CD1c-positive myeloid dendritic cell (primary cell): ENCODE measurements around the gene SCUBE2.
"Not testable (repeated sequence)": the region's sequence is repeated elsewhere in the genome, so short reads cannot be mapped to it uniquely, and the experiment has no call there.

Source experiments
- DNase-seq: peaks from one replicate; pipeline ENCODE4 v3.0.0-alpha.2; 2016; ENCODE audit errors: extremely low spot score

The SCUBE2 gene

DNA sequence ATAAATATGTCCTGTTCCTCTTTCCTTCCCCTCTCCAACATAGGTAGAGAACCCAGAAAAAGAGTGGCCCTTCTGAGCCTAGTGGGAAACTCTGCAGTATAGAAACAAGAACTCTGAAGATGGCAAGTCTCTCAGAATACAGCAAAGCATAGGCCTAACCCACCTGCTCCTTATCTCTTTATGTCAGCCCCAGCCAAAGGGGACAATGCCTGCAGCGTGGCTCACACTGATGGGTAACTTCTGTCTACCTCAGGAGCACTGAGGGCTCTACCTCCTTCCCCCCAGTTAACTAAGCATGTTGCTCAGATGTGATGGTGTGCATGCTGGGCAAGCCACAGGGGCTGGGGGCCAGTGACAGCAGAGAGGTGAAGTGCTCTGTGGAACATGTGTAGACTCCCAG lies 82.7 kb downstream of the SCUBE2 start:
- no peak for DNase-seq

DNA sequence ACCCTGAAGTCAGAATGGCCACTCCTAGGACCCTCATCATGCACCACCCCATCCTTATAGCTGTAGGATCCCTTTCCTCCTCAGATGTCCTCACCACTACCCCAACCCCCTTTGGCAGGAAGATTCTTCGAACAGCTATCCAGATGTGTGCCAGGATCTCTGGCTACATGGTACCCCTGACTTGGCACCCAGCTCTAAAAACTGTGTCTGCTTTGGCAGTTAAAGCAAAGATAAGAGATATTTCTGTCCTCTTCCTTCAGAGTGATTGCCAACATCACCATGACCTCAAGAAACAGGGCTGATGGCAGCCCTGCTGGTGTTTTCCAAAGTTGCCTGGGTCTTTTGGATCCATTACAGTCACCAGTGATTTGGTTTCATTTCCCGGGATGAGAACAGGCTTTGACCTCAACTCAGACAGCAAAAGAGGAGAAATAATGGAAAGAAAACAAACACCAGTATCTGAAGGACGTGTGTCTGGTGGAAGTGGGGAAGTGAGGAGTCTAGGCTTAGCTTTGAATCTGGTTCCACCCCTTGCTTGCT lies 83.3 kb downstream of the SCUBE2 start:
- DNase-seq, result no peak

DNA sequence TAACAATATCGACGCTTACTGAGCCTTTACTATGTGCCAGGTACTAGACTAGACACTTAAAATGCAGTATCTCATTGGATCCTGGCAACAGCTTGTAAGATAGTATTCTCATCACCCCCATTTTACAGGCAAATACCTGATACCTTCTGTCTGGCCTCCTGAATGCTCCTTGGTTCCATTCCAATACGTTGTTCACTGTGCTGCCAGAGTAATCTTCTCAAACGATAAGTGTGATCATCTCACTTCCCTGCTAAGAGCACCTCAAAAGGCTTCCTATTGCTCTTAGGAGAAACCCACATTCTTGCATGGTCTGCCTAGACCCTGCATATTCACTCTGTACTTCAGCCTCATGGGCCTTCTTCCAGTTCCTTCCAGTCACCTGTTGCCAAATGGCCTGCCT lies 86.3 kb downstream of the SCUBE2 start:
- DNase-seq, result no peak

DNA sequence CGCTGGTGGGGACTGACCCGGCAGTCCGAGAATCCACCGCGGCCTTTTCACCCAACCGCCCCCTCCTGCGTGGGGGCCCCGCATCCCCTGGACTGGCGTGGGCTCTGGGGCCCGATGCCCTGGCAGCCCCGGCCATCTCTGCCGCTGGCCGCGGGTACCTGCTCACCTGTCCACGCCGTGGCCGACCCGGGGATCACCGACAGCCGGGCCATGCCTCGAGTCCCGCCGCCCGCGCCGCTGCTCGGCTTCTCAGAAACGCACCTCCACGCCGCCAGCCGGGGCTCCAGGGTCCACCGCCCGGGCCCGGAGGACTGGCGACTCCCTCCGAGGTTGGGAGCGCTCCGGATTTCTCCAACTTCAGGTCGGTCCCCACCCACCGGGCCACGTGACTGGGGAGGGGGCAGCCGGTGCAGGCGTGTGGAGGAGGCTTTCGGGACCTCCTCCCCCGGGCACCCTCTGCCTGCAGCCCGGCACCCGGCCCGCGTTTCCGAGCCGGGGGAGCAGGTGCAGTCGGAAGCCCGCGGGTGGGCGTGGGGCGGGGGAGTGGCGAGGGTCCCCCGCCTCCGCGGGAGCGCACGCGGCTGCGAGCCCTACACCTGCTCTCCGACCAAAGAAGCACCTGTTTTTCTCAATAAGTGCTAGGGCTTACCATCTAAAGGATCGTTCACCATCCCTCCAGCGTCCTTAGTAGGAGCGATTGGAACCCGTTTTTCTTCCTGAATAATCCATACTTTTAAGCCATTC lies 87.0 kb downstream of the SCUBE2 start:
- DNase-seq, result no peak

GRCh38 chr11:9003573-9004182 lies 87.7 kb downstream of the SCUBE2 start, which contains the start of gene NRIP3:
Gene NRIP3 (minus strand): TSS chr11:9004001. CDS start chr11:9003935, 66 bp downstream.
- peak; percentile 83 for DNase-seq

DNA sequence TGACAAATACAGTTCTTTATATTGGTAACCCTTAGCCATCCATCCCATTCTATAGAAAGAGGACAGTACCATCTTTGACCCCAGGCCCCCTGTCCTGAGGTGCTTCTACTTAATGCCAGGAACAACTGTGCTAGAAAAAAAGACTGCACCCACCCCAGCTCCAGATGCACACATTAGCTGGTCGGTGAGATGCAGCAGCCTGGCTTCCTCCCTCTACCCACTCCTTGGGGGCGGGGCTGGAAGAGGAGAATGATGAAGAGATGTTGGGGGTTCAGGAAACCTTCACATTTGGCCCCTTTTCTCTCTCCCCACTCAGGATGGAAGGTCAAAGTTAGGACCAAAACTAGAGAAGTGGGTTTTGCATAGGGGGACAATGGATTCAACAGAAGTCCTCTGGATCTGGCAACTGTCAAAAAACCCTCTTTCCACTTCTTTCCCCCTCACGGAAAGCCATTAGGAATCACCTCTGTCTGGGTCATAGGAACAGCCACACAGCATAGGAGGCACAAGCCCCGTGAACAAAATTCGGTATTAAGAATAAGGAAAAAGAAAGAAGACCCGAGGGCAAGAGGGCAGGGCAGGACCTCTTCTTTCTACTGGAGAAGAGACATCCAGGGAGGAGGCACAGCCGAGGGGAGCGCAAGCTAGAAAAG lies 88.4 kb downstream of the SCUBE2 start:
- DNase-seq, result no peak

- peak; percentile 90 for DNase-seq
These were observed 89.7 kb downstream of the SCUBE2 start for GRCh38 chr11:9001736-9002135.

GRCh38 chr11:8998017-8998416 lies 93.4 kb downstream of the SCUBE2 start:
- no peak for DNase-seq

DNA sequence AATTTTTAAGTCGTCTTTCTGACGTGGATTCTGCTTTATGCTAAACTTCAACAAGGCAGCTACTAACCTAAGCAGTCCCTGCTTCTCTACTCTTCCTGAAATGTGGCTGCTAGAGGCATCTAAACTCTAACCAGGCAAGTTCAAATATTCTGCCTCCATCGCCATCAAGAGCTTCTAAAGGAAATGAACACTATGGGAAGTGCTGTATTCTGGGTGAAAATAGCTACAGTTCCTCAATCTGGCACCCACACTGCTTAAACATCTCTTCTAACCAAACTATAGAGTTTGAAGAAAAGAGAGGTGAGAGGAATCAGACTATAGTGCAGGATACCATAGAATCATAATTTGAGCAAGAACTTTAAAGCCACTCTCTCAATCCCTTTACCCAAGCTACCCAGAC lies 93.9 kb downstream of the SCUBE2 start:
- DNase-seq, result peak; percentile 31

DNA sequence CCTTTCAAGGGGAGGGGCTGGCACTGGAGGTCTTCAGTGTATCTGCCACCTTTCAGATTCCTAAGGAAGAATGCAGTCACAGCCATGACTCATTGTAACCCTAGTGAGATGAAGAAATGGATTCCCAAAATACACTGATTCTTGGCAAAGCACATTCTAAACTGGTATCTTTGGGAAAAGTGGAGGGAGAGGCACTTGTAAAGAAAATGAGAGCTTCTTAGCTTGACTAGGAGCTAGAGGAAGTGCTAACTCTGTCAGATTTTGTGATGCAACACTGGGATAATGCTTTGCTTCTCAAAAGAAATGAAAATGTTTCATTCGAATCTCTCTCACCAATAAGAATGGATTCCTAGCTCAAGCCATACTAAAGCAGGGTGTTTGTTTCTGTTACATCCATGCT lies 101.9 kb downstream of the SCUBE2 start:
- no peak for DNase-seq

DNA sequence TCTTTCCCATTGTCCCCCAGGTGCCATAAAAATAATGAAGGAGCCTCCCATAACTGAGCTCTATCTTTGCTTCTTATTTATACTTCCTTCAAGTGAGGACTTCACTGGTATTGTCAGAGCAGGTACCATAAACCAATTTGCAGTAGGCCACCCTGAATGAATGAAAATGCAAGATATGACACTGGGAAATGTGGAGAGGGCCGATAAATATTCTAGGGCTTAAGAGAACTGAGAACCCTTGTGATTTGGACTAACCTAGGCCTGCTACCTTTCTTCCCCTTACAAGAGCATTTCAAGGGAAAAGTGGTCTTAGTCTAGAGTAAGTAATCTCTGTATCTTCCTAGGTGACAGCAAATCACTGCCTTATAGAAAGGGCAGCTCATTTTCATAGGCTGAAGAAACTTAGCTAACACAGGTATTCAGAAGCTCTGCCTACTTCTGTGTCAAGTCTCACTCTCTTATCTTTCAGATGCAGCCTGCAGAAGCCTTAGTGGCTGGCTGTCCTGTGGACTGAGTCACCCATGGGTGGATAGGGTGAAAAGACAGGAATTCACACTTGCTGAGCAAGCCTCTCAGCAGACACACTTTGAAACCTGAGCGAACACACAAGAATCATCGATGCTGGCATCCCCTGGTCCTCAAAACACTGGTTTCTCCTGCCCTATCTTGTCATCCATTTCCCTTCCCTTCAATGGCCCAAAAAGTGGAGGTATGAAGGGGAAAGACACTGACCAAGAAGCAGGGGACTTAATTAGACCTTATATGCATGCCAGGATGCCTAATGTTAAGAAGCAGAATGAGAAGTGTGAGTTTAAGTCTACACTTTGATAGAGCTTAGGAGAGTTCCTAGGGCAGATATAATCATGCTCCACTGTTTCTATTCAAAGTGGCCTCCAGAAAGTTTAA lies 102.8 kb downstream of the SCUBE2 start:
- no peak for DNase-seq

- DNase-seq, result no peak
These were observed 104.0 kb downstream of the SCUBE2 start for GRCh38 chr11:8987446-8987845.

DNA sequence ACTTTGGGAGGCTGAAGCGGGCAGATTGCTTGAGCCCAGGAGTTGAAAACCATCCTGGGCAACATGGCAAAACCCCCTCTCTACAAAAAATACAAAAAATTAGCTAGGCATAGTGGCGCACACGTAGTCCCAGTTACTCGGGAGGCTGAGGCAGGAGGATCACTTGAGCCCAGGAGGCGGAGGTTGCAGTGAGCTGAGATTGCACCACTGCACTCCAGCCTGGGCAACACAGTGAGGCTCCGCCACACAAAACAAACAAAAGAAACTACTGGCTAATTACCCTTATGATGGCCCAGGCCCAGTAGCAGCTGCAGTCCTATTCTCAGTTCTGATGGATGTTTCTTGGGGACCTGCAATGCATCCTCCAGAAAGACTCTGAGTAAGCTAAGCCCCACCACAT lies 104.6 kb downstream of the SCUBE2 start:
- DNase-seq, result not testable (repeated sequence)

DNA sequence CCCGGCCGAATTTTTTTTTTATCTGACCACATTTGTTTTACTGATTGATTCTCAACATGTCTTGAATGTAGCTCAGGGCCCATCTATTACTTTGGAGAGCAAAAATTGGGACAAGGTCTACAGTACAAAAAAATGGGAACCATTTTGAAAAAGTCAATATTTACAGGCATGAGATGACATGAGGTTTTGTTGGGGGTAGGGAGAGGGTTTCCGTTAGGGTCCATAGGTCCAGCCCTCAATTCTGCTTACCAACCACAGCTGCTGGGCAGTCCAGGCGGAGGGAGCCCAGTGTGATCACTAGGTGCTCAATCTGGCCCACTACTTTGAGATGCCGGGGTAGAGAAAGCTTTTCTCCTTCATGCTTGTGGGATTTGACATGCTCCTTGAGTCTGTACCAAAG lies 105.9 kb downstream of the SCUBE2 start:
- DNase-seq, result no peak

- DNase-seq, result no peak
These were observed 107.8 kb downstream of the SCUBE2 start for GRCh38 chr11:8983552-8983951.

- no peak for DNase-seq
These were observed 110.9 kb downstream of the SCUBE2 start for GRCh38 chr11:8980485-8980884.

DNA sequence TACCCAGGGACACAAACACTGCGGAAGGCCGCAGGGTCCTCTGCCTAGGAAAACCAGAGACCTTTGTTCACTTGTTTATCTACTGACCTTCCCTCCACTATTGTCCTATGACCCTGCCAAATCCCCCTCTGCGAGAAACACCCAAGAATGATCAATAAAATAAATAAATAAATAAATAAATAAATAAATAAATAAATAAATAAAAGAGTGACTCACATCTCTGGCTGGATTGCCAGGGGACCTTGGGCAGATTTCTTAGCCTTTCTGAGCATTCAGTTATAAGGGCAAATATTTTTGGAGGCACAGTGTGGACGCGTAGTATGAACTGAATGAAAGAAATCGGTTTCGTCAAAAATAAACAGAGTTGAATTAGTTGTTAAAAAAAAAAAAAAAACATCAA lies 112.0 kb downstream of the SCUBE2 start:
- DNase-seq, result not testable (repeated sequence)

- DNase-seq, result peak; percentile 19
These were observed 118.3 kb downstream of the SCUBE2 start for GRCh38 chr11:8973121-8973520.

DNA sequence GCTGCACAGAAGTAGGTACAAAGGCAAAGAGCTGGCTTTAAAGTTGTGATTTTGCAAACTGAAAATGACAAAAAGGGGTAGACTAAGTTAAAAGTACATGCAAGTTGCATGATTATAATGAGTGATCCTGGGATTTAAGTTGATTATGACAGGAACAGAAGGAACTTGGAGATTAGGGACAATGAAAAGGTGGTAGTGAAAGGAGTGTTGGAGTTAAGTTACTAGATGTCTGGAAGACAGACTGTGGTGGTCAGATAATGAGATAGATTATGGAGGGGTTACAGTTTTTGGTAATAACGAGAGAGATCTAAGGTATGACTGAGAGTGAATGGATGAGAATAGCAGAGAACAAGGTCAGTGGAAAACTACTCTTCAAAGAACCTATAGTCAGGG lies 119.5 kb downstream of the SCUBE2 start:
- DNase-seq, result no peak

- no peak for DNase-seq
These were observed 120.0 kb downstream of the SCUBE2 start for GRCh38 chr11:8971196-8971923.
